ENCODE results near the gene RALGDS.

RALGDS gene

GRCh38 chr9:133112663-133113026, 8.4 kb downstream of the RALGDS start:
- H3K9me3 Mint-ChIP-seq: no peaks in the 10 kb centered on the region
- peak overlapping the region; percentile 85 for H3K27ac Mint-ChIP-seq
- DNase-seq: no peak

DNA sequence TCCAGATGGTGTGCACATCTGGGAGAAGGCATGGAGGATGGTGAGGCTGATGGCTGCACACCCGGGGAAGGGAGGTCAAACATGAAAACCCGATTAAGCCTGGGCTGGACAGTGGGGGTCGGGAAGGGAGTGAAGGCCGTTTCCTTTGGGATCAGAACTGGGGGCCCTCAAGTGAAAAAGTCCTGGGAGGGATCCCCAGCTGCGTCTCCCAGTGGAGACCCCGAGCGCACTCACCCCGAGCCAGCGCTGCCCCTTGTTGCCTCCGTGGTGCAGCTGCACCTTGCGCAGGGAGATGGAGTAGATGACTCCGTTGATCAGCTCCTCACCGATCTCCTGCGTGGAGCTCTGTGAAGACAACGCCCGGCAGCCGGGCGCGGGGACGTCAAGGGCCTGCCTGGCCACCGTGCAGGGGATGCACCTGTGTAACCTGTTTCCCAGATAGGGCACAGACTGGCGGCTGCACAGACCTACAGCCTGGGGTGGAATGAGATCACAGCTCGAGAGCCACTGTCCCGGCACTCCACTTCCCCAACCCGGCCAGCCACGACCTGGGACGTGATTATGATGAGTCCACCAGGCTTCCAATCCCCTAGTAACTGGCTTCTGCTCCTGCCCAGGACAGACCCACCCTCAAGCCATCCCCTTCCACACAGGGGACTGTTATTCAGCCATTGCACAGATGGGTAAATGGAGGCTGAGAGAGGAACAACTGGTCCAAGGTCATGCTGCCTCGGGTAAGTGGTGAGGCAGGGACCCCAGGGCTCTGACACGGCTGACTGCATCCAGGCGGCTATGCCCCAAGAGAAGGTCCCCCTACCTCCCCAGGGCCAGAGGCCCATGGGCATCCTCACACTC, 9.0 kb downstream of the RALGDS start:
- H3K9me3 Mint-ChIP-seq: no peaks in the 10 kb centered on the region
- H3K27ac Mint-ChIP-seq: peak overlapping the region; percentile 85
- H3K36me3 Mint-ChIP-seq (ENCODE audit: low read depth): peaks cover 58% of the 10 kb centered on the region
- H3K4me3 Mint-ChIP-seq: no peak overlapping the region
- DNase-seq: no peak
- H3K4me1 Mint-ChIP-seq (ENCODE audit: low read depth): peaks cover 50% of the 10 kb centered on the region
- no peaks in the 10 kb centered on the region for H3K27me3 Mint-ChIP-seq

More at GRCh38 chr9:133112663-133113026, 8.4 kb downstream of the RALGDS start:
- H3K4me3 Mint-ChIP-seq: no peak overlapping the region
- H3K4me1 Mint-ChIP-seq (ENCODE audit: low read depth): peaks cover 55% of the 10 kb centered on the region
- no peaks in the 10 kb centered on the region for H3K27me3 Mint-ChIP-seq
- peaks cover 52% of the 10 kb centered on the region for H3K36me3 Mint-ChIP-seq (ENCODE audit: low read depth)

DNA sequence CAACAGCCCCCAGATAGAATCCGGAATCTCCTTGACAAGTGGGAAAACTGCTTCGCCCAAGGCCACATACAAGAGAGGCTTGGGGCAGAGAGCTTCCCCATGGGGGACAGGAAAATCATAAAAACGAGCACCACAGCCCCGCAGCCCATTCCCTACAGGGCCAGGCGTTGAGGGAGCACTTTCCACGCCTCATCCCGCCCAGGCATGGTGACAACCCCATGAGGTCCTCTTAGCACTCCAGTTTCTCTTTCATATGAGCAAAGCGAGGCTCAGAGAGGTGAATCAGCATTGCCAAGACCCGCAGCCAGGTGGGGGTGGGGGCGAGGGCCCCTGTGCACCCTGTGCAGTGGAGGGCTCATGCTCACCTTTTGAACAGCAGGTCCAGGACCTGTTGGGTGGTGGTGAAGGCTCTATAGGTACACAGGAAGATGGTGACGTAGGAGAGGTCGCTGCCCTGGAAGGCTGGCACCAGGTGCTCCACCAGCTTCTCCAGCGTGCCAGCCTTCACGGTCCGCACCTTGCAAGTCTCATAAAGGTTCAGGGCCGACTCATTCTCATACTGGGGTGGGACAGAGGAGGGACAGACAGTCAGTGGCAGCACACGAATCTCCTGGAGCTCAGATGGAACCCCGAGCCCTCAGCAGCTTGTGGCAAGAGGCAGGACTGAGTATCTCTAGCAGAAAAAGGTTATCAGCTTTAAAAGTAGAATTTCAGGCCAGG, 10.9 kb downstream of the RALGDS start:
- Mint-ChIP-seq H3K36me3 (ENCODE audit: low read depth) (peaks cover 71% of the 10 kb centered on the region), H3K27ac (peak overlapping the region; percentile 70), H3K9me3 (no peaks in the 10 kb centered on the region), H3K4me3 (no peak overlapping the region), H3K4me1 (ENCODE audit: low read depth) (peaks cover 31% of the 10 kb centered on the region), H3K27me3 (no peaks in the 10 kb centered on the region)
- no peak for DNase-seq

GRCh38 chr9:133108794-133109641, 12.0 kb downstream of the RALGDS start:
- H3K9me3 Mint-ChIP-seq: no peaks in the 10 kb centered on the region
- no peaks in the 10 kb centered on the region for H3K27me3 Mint-ChIP-seq
- no peak for DNase-seq

DNA sequence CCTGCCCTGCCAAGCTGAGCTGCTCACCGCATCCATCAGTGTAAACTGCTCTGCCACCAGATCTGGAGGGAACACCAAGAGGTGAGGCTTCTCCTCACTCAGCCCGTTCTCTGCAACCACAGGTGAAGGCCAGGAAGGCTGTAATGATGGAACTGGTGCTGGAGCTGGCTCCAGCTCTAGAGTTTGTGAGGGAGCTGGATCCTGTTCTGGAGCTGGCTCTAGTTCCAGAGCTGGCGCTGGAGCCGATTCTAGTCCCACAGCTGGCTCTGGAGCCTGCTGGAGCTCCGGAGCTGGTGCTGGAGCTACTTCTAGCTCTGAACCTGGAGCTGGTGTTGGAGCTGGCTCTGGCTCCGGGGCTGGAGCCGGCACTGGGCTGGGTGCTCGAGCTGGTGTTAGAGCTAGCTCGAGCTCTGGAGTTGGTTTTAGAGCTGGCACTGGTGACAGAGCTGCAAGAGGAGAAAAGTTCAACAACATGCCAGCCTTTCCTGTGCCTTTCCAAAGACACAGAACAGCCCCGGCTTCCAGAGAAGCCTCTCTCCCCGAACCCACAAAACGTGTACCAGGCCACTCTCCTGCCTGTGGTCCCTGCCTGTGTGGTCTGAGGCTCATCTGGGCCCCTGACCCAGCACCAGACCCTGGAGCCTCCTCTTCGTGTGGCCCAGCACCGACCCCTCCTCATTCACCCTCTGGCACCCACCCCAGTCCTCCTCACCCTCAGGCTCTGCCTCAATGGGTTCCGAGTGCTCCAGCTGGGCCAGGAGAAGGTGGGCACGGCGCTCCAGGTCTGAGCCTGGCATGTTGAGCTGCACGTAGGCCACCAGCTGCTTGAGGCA, 12.9 kb downstream of the RALGDS start:
- Mint-ChIP-seq H3K4me3 (no peak overlapping the region), H3K9me3 (no peaks in the 10 kb centered on the region), H3K36me3 (ENCODE audit: low read depth) (peaks cover 81% of the 10 kb centered on the region), H3K27ac (peak overlapping the region; percentile 50), H3K4me1 (ENCODE audit: low read depth) (peaks cover 13% of the 10 kb centered on the region), H3K27me3 (no peaks in the 10 kb centered on the region)
- no peak for DNase-seq

More at GRCh38 chr9:133108794-133109641, 12.0 kb downstream of the RALGDS start:
- H3K27ac Mint-ChIP-seq: no peak overlapping the region
- H3K36me3 Mint-ChIP-seq (ENCODE audit: low read depth): peaks cover 80% of the 10 kb centered on the region
- peaks cover 22% of the 10 kb centered on the region for H3K4me1 Mint-ChIP-seq (ENCODE audit: low read depth)
- H3K4me3 Mint-ChIP-seq: no peak overlapping the region

DNA sequence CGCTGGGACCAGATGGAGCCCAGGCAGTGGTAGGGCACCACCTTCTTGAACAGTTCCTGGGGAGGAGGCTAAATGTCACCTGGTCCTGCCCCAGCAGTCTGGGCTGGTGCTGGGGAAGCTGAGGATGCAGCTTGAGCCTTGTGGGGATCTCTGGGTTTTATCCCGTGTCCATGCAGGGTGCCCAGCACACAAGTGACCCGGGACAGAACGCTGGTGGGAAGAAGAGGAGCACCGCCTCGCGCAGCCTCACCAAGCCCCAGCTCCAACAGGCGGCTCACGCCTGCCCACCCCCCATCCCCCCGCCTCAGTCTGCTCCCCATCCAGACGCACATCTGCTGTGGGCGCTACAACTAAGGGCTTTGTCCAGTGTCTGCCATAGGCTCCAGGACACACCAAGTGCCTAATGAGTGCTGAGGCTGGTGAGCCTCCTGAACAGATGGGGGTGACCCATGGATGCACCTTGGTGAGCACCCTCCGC, 13.8 kb downstream of the RALGDS start:
- Mint-ChIP-seq H3K36me3 (ENCODE audit: low read depth) (peaks cover 89% of the 10 kb centered on the region), H3K4me1 (ENCODE audit: low read depth) (peaks cover 6% of the 10 kb centered on the region), H3K27me3 (no peaks in the 10 kb centered on the region), H3K9me3 (no peaks in the 10 kb centered on the region), H3K27ac (no peak overlapping the region), H3K4me3 (no peak overlapping the region)
- no peak for DNase-seq

DNA sequence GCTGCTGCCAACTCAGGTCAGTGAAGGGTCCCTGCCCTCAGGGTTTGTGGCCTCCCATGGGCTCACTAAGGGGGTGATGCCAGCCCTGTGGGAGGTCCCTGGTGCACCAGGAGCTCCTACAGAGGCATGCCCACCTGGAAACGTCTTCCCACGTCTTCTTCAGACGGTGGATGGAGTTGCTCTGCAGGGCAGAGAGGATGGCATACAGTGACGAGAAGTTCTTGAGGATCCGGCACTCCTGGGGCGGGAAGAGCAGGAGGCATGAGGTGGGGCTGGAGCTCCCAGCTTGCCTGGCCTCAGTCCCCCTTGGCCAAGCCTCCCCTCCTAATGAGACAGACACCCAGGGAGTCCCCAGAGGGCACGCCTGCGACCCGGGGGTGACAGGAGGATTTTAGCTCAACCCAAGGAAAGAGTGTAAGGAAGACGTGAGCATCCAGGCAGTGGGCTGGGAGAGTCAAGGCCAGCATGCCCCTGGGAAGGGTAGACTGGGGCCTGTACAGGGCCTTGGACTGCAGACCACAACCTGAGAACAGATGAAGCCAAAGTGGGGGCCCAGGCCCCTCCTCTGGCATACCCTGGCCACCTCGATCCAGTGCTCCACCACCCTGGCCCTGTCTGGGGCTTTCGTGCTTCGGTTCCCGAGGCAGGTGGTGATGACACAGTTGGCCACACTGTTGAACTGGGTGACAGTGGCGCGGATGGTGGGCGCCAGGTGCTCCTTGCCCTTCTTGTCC, 14.4 kb downstream of the RALGDS start:
- Mint-ChIP-seq H3K36me3 (ENCODE audit: low read depth) (peaks cover 89% of the 10 kb centered on the region), H3K4me3 (no peak overlapping the region), H3K27ac (no peak overlapping the region), H3K4me1 (ENCODE audit: low read depth) (peaks cover 6% of the 10 kb centered on the region), H3K9me3 (no peaks in the 10 kb centered on the region), H3K27me3 (no peaks in the 10 kb centered on the region)
- DNase-seq: no peak

GRCh38 chr9:133105461-133105770, 15.6 kb downstream of the RALGDS start:
- Mint-ChIP-seq H3K4me1 (ENCODE audit: low read depth) (peaks cover 6% of the 10 kb centered on the region), H3K9me3 (no peaks in the 10 kb centered on the region), H3K36me3 (ENCODE audit: low read depth) (peaks cover 90% of the 10 kb centered on the region), H3K27me3 (no peaks in the 10 kb centered on the region), H3K4me3 (no peak overlapping the region), H3K27ac (no peak overlapping the region)
- DNase-seq: no peak

DNA sequence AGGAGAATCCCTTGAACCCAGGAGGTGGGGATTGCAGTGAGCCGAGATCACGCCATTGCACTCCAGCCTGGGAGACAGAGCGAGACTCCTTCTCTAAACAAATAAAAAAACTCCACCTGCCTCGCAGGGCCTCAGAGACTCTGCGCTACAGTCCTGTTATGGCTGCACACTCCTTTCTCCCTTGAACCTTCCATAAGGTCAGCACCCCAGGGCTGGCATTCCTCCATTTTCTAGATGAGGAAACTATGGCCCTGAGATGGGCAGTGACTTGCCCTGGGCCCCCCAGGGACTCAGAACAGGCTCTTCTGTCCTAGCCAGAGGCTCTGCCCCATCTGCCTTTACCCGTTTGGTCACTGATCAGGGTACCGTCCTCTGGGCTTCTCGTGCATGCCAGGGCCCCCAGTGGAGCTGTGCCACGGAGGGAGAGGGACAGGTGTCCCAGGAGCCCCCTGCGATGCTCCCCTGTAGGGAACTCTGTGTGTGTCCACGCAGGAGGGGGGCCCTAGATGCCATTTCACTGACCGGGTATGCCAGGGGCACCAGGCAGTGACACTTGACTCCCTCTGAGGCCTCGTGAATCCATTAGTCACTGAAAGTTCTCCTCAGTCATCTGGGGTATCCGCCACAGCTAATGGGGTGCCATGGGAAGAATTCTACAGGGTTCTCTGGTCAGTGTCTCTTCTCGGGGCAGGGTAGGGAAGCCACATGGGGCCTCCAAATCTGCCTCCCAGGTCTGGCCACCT, 16.2 kb downstream of the RALGDS start:
- DNase-seq: no peak
- peaks cover 1% of the 10 kb centered on the region for H3K4me1 Mint-ChIP-seq (ENCODE audit: low read depth)
- H3K9me3 Mint-ChIP-seq: no peaks in the 10 kb centered on the region
- peak overlapping the region; percentile 31 for H3K27ac Mint-ChIP-seq
- H3K36me3 Mint-ChIP-seq (ENCODE audit: low read depth): peaks cover 90% of the 10 kb centered on the region
- H3K4me3 Mint-ChIP-seq: no peak overlapping the region
- no peaks in the 10 kb centered on the region for H3K27me3 Mint-ChIP-seq

DNA sequence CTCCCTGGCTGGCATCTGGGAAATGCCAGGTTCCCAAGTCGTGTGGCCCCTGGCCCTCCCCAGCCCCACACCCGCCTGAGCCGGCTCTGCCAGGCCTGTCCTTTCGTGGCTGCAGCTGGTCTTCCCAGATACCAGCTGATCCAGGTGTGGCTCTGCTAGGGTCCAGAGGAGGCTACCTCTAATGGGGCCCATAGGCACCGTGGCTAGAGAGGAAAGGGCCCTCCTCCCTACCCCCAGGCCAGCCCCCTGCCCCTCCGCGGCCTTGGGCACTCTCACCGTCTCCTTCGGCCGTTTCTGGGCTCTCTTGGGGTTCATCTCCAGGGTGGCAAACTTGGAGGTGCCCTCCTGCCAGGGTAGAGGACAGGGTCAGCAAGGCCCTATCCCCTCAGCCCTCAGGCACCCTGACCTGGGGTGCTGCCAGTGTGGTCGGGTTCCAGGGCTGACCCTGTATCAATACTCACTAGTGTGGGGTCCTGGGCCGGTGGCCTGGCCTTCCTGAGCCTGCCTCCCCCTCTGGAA, 17.0 kb downstream of the RALGDS start:
- no peaks in the 10 kb centered on the region for H3K4me1 Mint-ChIP-seq (ENCODE audit: low read depth)
- H3K9me3 Mint-ChIP-seq: no peaks in the 10 kb centered on the region
- H3K36me3 Mint-ChIP-seq (ENCODE audit: low read depth): peaks cover 90% of the 10 kb centered on the region
- no peak overlapping the region for H3K27ac Mint-ChIP-seq
- no peaks in the 10 kb centered on the region for H3K27me3 Mint-ChIP-seq
- no peak for DNase-seq
- no peak overlapping the region for H3K4me3 Mint-ChIP-seq

GRCh38 chr9:133103183-133103986, 17.7 kb downstream of the RALGDS start:
- peak overlapping the region; percentile 47 for H3K27ac Mint-ChIP-seq
- DNase-seq: peak; percentile 73
- no peaks in the 10 kb centered on the region for H3K4me1 Mint-ChIP-seq (ENCODE audit: low read depth)
- peaks cover 92% of the 10 kb centered on the region for H3K36me3 Mint-ChIP-seq (ENCODE audit: low read depth)
- H3K4me3 Mint-ChIP-seq: no peak overlapping the region
- no peaks in the 10 kb centered on the region for H3K27me3 Mint-ChIP-seq
- H3K9me3 Mint-ChIP-seq: no peaks in the 10 kb centered on the region

All from activated T-cell treated with anti-CD3 and anti-CD28 coated beads, Interleukin-2, amount 50 U/mL, for 24 hours (primary cell).